GM12878 (cell line): ENCODE data around the gene ANKRD28. TPM values are rescaled to one million over a fixed set of nuclear protein-coding genes. Genes with fewer than 3 reads are reported as not detected.

ENCODE experiments used
- ATAC-seq: fragments of 200-7000 bp; cut with Tn5 transposase; 3 replicates; pipeline ENCODE4 v1.9.1; 2020; ENCODE audit warnings: mild to moderate bottlenecking, moderate library complexity
- BruUV-seq: library from RNA; stranded (reverse); fragments of 400-500 nt; replicated peaks from 2 replicates; lab custom pipeline; 2021; lab: Mats Ljungman, UMichigan
- CTCF ChIA-PET: fragments of 300-600 bp; sonication (Branson Sonifier 250); formaldehyde crosslinking; extraction: SDS; loops from one replicate; lab custom pipeline; 2021; ENCODE audit warnings: inconsistent platforms; lab: Yijun Ruan, JAX
- POLR2A ChIA-PET: fragments of 350-600 bp; formaldehyde crosslinking; extraction: SDS; loops from one replicate; lab custom pipeline; 2021; ENCODE audit warnings: inconsistent platforms; lab: Charles Lee
- RAD21 ChIA-PET: fragments of 300-600 bp; sonication (Branson Sonifier 250); formaldehyde crosslinking; loops from one replicate; lab custom pipeline; 2023; ENCODE audit warnings: antibody characterized with exemption; ENCODE audit not compliant: unreplicated experiment; lab: Charles Lee
- SMC1A ChIA-PET: fragments of 300-600 bp; sonication (Branson Sonifier 250); formaldehyde crosslinking; loops from one replicate; lab custom pipeline; 2023; ENCODE audit not compliant: unreplicated experiment, uncharacterized antibody; lab: Charles Lee
- DNase-seq: peaks from one replicate; pipeline ENCODE4 v3.0.0-alpha.2; 2011; ENCODE audit warnings: low read depth, low spot score
- FAIRE-seq: peaks from 3 replicates; lab custom pipeline; 2011; peaks lifted over from hg19 to GRCh38; lab: Jason Lieb, UNC
- H2AFZ ChIP-seq: 2 replicates; pipeline ENCODE4 v1.6.0; 2011; ENCODE audit warnings: low read depth, low read length, control low read depth; ENCODE audit not compliant: control insufficient read depth
- H3K27ac ChIP-seq: 2 replicates; pipeline ENCODE4 v1.5.1; 2011; ENCODE audit warnings: control low read depth; ENCODE audit not compliant: control insufficient read depth, insufficient read depth
- H3K27me3 ChIP-seq, 2 experiments: replicated peaks in 1 of 2; 2 replicates each; pipeline versions ENCODE4 v1.6.0 to v1.6.1; 2011; ENCODE audit warnings: low read length in 1 of 2; ENCODE audit not compliant: control insufficient read depth in 2 of 2, insufficient read depth in 2 of 2
- H3K36me3 ChIP-seq, 2 experiments: 2 replicates each; pipeline ENCODE4 v1.5.1; 2011; ENCODE audit warnings: low read length in 1 of 2; ENCODE audit not compliant: control insufficient read depth in 2 of 2, insufficient read depth in 2 of 2
- H3K4me1 ChIP-seq: 2 replicates; pipeline ENCODE4 v1.6.1; 2011; ENCODE audit warnings: mild to moderate bottlenecking, low read length, moderate library complexity, mixed read lengths; ENCODE audit not compliant: control insufficient read depth, insufficient read depth
- H3K4me2 ChIP-seq: 2 replicates; pipeline ENCODE4 v1.6.0; 2011; ENCODE audit warnings: control low read depth; ENCODE audit not compliant: control insufficient read depth, insufficient read depth
- H3K4me3 ChIP-seq: fragments of 200-600 bp; sonication (generic); 2 replicates; pipeline ENCODE4 v1.5.1; 2016
- H3K79me2 ChIP-seq: 2 replicates; pipeline ENCODE4 v1.6.0; 2011; ENCODE audit warnings: low read length; ENCODE audit not compliant: control insufficient read depth, insufficient read depth
- H3K9ac ChIP-seq: 2 replicates; pipeline ENCODE4 v1.8.0; 2011; ENCODE audit warnings: low read length, control low read depth, mixed read lengths; ENCODE audit not compliant: control insufficient read depth, insufficient read depth
- H3K9me3 ChIP-seq: replicated peaks from 3 replicates; pipeline ENCODE4 v1.5.1; 2011; ENCODE audit warnings: mild to moderate bottlenecking, low read length; ENCODE audit not compliant: control insufficient read depth, insufficient read depth
- H4K20me1 ChIP-seq: 2 replicates; pipeline ENCODE4 v1.6.0; 2011; ENCODE audit not compliant: control insufficient read depth, insufficient read depth
- ASH2L ChIP-seq: fragments of 300-600, 200-600 bp; sonication (generic); IDR thresholded peaks from 2 replicates; pipeline ENCODE4 v1.6.1; 2017; ENCODE audit warnings: low read depth, mild to moderate bottlenecking, borderline replicate concordance
- EGR1 ChIP-seq, 2 experiments: IDR thresholded peaks; 1 replicate in 1 of 2; 2 replicates in 1 of 2; pipeline ENCODE4 v1.6.1; 2011 to 2012; ENCODE audit warnings: low read depth in 2 of 2, low read length in 2 of 2, borderline replicate concordance in 1 of 2, mild to moderate bottlenecking in 1 of 2, moderate library complexity in 1 of 2
- IKZF2 ChIP-seq, 2 experiments: fragments of 450-650 bp; IDR thresholded peaks; 2 replicates each; pipeline ENCODE4 v1.6.1; 2017; ENCODE audit warnings: mild to moderate bottlenecking in 2 of 2, moderate library complexity in 2 of 2
- MTA2 ChIP-seq: fragments of 450-650 bp; IDR thresholded peaks from 2 replicates; pipeline ENCODE4 v1.6.1; 2016; ENCODE audit warnings: low read depth, mild to moderate bottlenecking, moderate library complexity
- NR2C1 ChIP-seq: fragments of 450-650 bp; IDR thresholded peaks from 2 replicates; pipeline ENCODE4 v1.6.1; 2017; ENCODE audit warnings: antibody characterized with exemption, mild to moderate bottlenecking, moderate library complexity
- POLR2AphosphoS2 ChIP-seq: IDR thresholded peaks from 2 replicates; pipeline ENCODE4 v1.6.1; 2011; ENCODE audit warnings: low read depth, mild to moderate bottlenecking, low read length, improper control_type of control experiment, moderate library complexity
- SMARCA5 ChIP-seq: fragments of 450-650 bp; IDR thresholded peaks from 2 replicates; pipeline ENCODE4 v1.6.1; 2017; ENCODE audit warnings: mild to moderate bottlenecking
- SUPT20H ChIP-seq: IDR thresholded peaks from 2 replicates; pipeline ENCODE4 v1.6.1; 2011; ENCODE audit warnings: low read depth, mild to moderate bottlenecking, low read length, moderate library complexity, borderline replicate concordance; ENCODE audit not compliant: control insufficient read depth
- TCF12 ChIP-seq: IDR thresholded peaks from 2 replicates; pipeline ENCODE4 v1.6.1; 2011; ENCODE audit warnings: low read depth, mild to moderate bottlenecking, low read length
- ZNF622 ChIP-seq: fragments of 450-650 bp; IDR thresholded peaks from 2 replicates; pipeline ENCODE4 v1.6.1; 2017; ENCODE audit warnings: mild to moderate bottlenecking, inconsistent platforms
- in situ Hi-C: fragments of 300-500 bp; cut with MboI; formaldehyde crosslinking; loops from 9 replicates; pipeline ENCODE4 v1.14.3; 2018; ENCODE audit warnings: mixed read lengths
- intact Hi-C: fragments of 100-400 bp; cut with micrococcal nuclease; formaldehyde crosslinking; loops from one replicate; pipeline ENCODE4 v1.14.2; 2022; ENCODE audit not compliant: unreplicated experiment
- polyA plus RNA-seq, 11 experiments: library from polyadenylated mRNA; depleted of rRNA in 4 of 11; unstranded in 6 of 11; stranded (reverse) in 5 of 11; fragments of >200 nt; fragmentation: Nextera tagmentation in 4 of 11; fragmentation: Illumina TruSeq in 1 of 11; extraction: Ambion mirVana in 4 of 11; extraction: Trizol in 1 of 11; gene quantifications; 1 replicate in 1 of 11; 2 replicates in 10 of 11; pipeline versions ENCODE4 v1.2.1 to v1.2.3, GENCODE V29; 2011 to 2016; ENCODE audit warnings: inconsistent platforms in 2 of 11, missing spikeins in 2 of 11, low read depth in 1 of 11
- total RNA-seq, 4 experiments: library from RNA; depleted of rRNA in 3 of 4; stranded (reverse); fragments of >200 nt in 3 of 4; fragmentation: Illumina TruSeq in 1 of 4; extraction: Trizol in 1 of 4; gene quantifications; 2 replicates each; pipeline versions ENCODE4 v1.2.1 to v1.2.3, GENCODE V29; 2013 to 2021
- TF ChIP-seq, protein P1 (sequence below): fragments of 450-650 bp; IDR thresholded peaks from 2 replicates; pipeline ENCODE4 v1.6.1; 2016; ENCODE audit warnings: mild to moderate bottlenecking, moderate library complexity, borderline replicate concordance

Gene ANKRD28
- total and polyA plus RNA-seq, 10 of the 15 experiments (the other 5 are each of a cell fraction or from before 2014, with no cell fraction given), result 11.2 to 105 (median 38.3) TPM

DNA sequence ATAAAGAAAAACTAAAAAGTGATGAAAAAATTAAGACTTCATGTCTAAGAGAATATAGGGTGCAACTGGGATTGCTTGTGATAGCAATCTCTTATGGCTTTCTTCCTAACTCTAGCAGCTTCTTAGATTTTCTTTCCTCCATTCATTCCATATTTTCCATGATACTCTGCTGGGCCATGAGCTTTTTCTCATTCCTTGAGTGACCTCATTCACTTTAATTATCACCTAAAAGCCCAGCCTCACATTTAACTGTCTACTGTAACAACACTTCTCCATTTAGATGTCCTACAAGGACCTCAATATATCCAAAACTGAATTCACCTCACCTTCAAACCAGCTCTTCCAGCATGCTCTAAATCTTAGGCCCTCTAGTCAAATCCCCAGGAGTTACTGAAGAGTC lies 49.5 kb upstream of the ANKRD28 start:
- intact Hi-C loops, result no loop called here
- TSS peak; percentile 2 for BruUV-seq
- H3K79me2 ChIP-seq, result peaks cover 31% of the 10 kb centered on the region

More for the DNA sequence above, 49.5 kb upstream of the ANKRD28 start:
- Histone ChIP-seq H3K4me1 (peaks cover 4% of the 10 kb centered on the region; the same call in 1 of the 2 replicates), H2AFZ (no peak overlapping the region), H4K20me1 (no peaks in the 10 kb centered on the region), H3K9ac (no peak overlapping the region), H3K9me3 (peaks cover 3% of the 10 kb centered on the region), H3K27me3 (no peaks in the 10 kb centered on the region), H3K4me2 (no peak overlapping the region), H3K27ac (no peak overlapping the region), H3K4me3 (no peak overlapping the region), H3K36me3 (peaks cover 1 to 3% of the 10 kb centered on the region in 2 experiments; a peak in 3 of 4 replicates)
- CTCF ChIA-PET, result interaction anchor here (0.7 to 1.8 kb wide), 4 partner anchors 9 to 35 kb away, joined by 3 to 7 read pairs (median 4); no protein-coding TSS in a partner anchor
- ATAC-seq, result no peak
- POLR2A ChIA-PET, result interaction anchor here (0.5 to 1.5 kb wide), 3 partner anchors 13 to 45 kb away, joined by 3 to 5 read pairs (median 4); no protein-coding TSS in a partner anchor
- no peak for FAIRE-seq
- no peak for TF ChIP-seq ZNF622
- no peak for TF ChIP-seq NR2C1
- TF ChIP-seq IKZF2 (IDR thresholded peaks at IDR 0.05), result no peak
- no peak for TF ChIP-seq POLR2AphosphoS2
- no peak for TF ChIP-seq MTA2
- no peak for TF ChIP-seq ASH2L
- TF ChIP-seq, protein P1, sequence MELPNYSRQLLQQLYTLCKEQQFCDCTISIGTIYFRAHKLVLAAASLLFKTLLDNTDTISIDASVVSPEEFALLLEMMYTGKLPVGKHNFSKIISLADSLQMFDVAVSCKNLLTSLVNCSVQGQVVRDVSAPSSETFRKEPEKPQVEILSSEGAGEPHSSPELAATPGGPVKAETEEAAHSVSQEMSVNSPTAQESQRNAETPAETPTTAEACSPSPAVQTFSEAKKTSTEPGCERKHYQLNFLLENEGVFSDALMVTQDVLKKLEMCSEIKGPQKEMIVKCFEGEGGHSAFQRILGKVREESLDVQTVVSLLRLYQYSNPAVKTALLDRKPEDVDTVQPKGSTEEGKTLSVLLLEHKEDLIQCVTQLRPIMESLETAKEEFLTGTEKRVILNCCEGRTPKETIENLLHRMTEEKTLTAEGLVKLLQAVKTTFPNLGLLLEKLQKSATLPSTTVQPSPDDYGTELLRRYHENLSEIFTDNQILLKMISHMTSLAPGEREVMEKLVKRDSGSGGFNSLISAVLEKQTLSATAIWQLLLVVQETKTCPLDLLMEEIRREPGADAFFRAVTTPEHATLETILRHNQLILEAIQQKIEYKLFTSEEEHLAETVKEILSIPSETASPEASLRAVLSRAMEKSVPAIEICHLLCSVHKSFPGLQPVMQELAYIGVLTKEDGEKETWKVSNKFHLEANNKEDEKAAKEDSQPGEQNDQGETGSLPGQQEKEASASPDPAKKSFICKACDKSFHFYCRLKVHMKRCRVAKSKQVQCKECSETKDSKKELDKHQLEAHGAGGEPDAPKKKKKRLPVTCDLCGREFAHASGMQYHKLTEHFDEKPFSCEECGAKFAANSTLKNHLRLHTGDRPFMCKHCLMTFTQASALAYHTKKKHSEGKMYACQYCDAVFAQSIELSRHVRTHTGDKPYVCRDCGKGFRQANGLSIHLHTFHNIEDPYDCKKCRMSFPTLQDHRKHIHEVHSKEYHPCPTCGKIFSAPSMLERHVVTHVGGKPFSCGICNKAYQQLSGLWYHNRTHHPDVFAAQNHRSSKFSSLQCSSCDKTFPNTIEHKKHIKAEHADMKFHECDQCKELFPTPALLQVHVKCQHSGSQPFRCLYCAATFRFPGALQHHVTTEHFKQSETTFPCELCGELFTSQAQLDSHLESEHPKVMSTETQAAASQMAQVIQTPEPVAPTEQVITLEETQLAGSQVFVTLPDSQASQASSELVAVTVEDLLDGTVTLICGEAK, result no peak
- no peak for TF ChIP-seq SMARCA5
- no peak for TF ChIP-seq SUPT20H
- no peak for TF ChIP-seq EGR1 (IDR thresholded peaks at IDR 0.05; ENCODE audit: borderline replicate concordance in 1 of 2, low read depth in 2 of 2, low read length in 2 of 2)
- no peak for TF ChIP-seq TCF12
- no peak for DNase-seq
- RAD21 ChIA-PET, result interaction anchor here (1.0 to 1.4 kb wide), 5 partner anchors 8 to 291 kb away, joined by 3 to 4 read pairs (median 3); no protein-coding TSS in a partner anchor
- SMC1A ChIA-PET, result interaction anchor here (0.8 to 3.2 kb wide), 5 partner anchors 9 to 651 kb away, joined by 3 to 22 read pairs (median 7); no protein-coding TSS in a partner anchor
- in situ Hi-C loops, result no loop called here
